Measurements from ENCODE around the gene RBBP8. TPM values are rescaled to one million over a fixed set of nuclear protein-coding genes. Genes with fewer than 3 reads are reported as not detected.
"Not testable (repeated sequence)": the region's sequence is repeated elsewhere in the genome, so short reads cannot be mapped to it uniquely, and the experiment has no call there.

The RBBP8 gene
- total and polyA plus RNA-seq, 2 donors (not counting 3 experiments of a cell fraction or from before 2014, with no cell fraction given) = 3.0 to 13.5 TPM

DNA sequence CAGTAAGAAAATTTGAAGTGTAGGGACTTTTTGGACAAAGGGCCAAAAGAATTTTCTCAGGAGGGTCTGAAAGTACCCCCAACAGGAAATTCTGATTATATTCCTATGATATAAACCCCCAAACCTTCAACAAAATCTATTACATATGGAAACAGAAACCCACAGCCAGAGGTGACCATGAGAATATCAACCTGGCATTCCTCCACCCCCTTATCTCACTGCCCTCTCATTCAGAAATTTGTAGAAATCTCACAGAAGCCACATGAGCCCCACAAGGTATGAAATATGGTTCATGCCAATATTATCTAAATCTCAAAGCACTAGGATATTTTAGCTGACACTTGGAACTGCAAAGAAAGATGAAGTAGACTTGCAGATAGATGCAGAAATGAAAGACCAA is 31.0 kb upstream of the RBBP8 start:
- Histone ChIP-seq H4K20me1 (replicated peaks; ENCODE audit: control insufficient read depth, extremely low read depth, insufficient read depth, low read length) (no peaks in the 10 kb centered on the region), H2AFZ (ENCODE audit: low read depth, low read length) (no peak overlapping the region), H3K4me2 (ENCODE audit: insufficient read depth, low read length) (no peak overlapping the region), H3K4me3 (replicated peaks in 1 of 3; ENCODE audit: insufficient read depth in 1 of 3, low read depth in 1 of 3, low read length in 3 of 3) (no peak overlapping the region), H3K9me1 (replicated peaks; ENCODE audit: control insufficient read depth, extremely low read depth, insufficient read depth, low read length) (no peaks in the 10 kb centered on the region), H3K79me2 (ENCODE audit: control insufficient read depth, insufficient read depth, low read length) (no peaks in the 10 kb centered on the region), H3K27me3 (ENCODE audit: control insufficient read depth in 2 of 2, insufficient read depth in 2 of 2, low read length in 2 of 2) (peaks cover 8 to 11% of the 10 kb centered on the region in 2 experiments), H3K9me3 (replicated peaks; ENCODE audit: control insufficient read depth, insufficient read depth, low read length) (no peaks in the 10 kb centered on the region), H3K27ac (ENCODE audit: insufficient read depth, low read depth, low read length) (no peak overlapping the region), H3K36me3 (ENCODE audit: control insufficient read depth in 2 of 2, extremely low read depth in 1 of 2, insufficient read depth in 2 of 2, low read length in 2 of 2) (no peaks in the 10 kb centered on the region), H3K9ac (replicated peaks; ENCODE audit: extremely low read depth, insufficient read depth, low read length) (no peak overlapping the region), H3K4me1 (ENCODE audit: control insufficient read depth, extremely low read depth, insufficient read depth, low read length) (no peaks in the 10 kb centered on the region)
- intact Hi-C loops (cut with micrococcal nuclease) = no loop called here
- dilution Hi-C loops (cut with MboI; ENCODE audit: extremely low pct_ligation_motif_present, low sequenced_read_pairs) = no loop called here
- DNase-seq (ENCODE audit: low read depth, low spot score) (no peak), FAIRE-seq (no peak)
- ChIA-PET CTCF (interaction anchor here (0.6 kb wide), 1 partner anchor 19 kb away, joined by 3 read pairs; no protein-coding TSS in a partner anchor), POLR2A (no interaction called here)
- BruUV-seq (replicated peaks) = no TSS peak
- TF ChIP-seq CTCF (IDR thresholded peaks at IDR 0.05; ENCODE audit: extremely low read depth in 1 of 2, insufficient read depth in 1 of 2, low read depth in 1 of 2, low read length in 2 of 2) (no peak), FOS (IDR thresholded peaks at IDR 0.05; ENCODE audit: borderline replicate concordance, insufficient read depth, low read length) (no peak), POLR2A (IDR thresholded peaks at IDR 0.05; ENCODE audit: low read depth, low read length) (no peak), EZH2 (IDR thresholded peaks at IDR 0.05; ENCODE audit: borderline replicate concordance, low read depth, low read length, severe bottlenecking) (no peak), GATA2 (IDR thresholded peaks at IDR 0.05; ENCODE audit: insufficient read depth, insufficient read length, low read depth, low read length) (no peak), POLR2AphosphoS5 (IDR thresholded peaks at IDR 0.05; ENCODE audit: insufficient read depth, low read depth, low read length) (no peak), MYC (IDR thresholded peaks at IDR 0.05; ENCODE audit: low read depth, low read length) (no peak), JUN (IDR thresholded peaks at IDR 0.05; ENCODE audit: borderline replicate concordance, insufficient read depth, insufficient read length, low read depth) (no peak)
- TF ChIP-seq, protein P1, sequence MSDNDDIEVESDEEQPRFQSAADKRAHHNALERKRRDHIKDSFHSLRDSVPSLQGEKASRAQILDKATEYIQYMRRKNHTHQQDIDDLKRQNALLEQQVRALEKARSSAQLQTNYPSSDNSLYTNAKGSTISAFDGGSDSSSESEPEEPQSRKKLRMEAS (IDR thresholded peaks at IDR 0.05; ENCODE audit: insufficient read depth, insufficient read length) = no peak

DNA sequence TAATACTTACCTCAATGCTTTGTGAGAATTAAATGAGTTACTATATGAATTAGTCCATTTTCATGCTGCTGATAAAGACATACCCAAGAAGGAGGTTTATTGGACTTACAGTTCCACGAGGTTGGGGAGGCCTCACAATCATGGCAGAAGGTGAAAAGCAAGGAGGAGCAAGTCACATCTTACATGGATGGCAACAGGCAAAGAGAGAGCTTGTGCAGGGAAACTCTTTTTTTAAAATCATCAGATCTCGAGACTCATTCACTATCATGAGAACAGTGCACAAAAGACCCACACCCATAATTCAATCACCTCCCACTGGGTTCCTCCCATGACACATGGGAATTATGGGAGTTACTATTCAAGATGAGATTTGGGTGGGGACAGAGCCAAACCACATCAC is 29.9 kb upstream of the RBBP8 start:
- DNase-seq (ENCODE audit: low read depth, low spot score); H3K27ac ChIP-seq (ENCODE audit: insufficient read depth, low read depth, low read length); POLR2A ChIA-PET; H2AFZ ChIP-seq (ENCODE audit: low read depth, low read length); intact Hi-C loops (cut with micrococcal nuclease); H3K9ac ChIP-seq (replicated peaks; ENCODE audit: extremely low read depth, insufficient read depth, low read length); H3K4me3 ChIP-seq (replicated peaks in 1 of 3; ENCODE audit: insufficient read depth in 1 of 3, low read depth in 1 of 3, low read length in 3 of 3); H3K79me2 ChIP-seq (ENCODE audit: control insufficient read depth, insufficient read depth, low read length); CTCF ChIA-PET; H3K9me1 ChIP-seq (replicated peaks; ENCODE audit: control insufficient read depth, extremely low read depth, insufficient read depth, low read length); H3K36me3 ChIP-seq (ENCODE audit: control insufficient read depth in 2 of 2, extremely low read depth in 1 of 2, insufficient read depth in 2 of 2, low read length in 2 of 2); H3K4me1 ChIP-seq (ENCODE audit: control insufficient read depth, extremely low read depth, insufficient read depth, low read length); H3K27me3 ChIP-seq (ENCODE audit: control insufficient read depth in 2 of 2, insufficient read depth in 2 of 2, low read length in 2 of 2); BruUV-seq (replicated peaks); dilution Hi-C loops (cut with MboI; ENCODE audit: extremely low pct_ligation_motif_present, low sequenced_read_pairs); H3K4me2 ChIP-seq (ENCODE audit: insufficient read depth, low read length); FAIRE-seq; H3K9me3 ChIP-seq (replicated peaks; ENCODE audit: control insufficient read depth, insufficient read depth, low read length); H4K20me1 ChIP-seq (replicated peaks; ENCODE audit: control insufficient read depth, extremely low read depth, insufficient read depth, low read length): not testable (repeated sequence)
